ENCODE data around the gene TNIP3.

DNA sequence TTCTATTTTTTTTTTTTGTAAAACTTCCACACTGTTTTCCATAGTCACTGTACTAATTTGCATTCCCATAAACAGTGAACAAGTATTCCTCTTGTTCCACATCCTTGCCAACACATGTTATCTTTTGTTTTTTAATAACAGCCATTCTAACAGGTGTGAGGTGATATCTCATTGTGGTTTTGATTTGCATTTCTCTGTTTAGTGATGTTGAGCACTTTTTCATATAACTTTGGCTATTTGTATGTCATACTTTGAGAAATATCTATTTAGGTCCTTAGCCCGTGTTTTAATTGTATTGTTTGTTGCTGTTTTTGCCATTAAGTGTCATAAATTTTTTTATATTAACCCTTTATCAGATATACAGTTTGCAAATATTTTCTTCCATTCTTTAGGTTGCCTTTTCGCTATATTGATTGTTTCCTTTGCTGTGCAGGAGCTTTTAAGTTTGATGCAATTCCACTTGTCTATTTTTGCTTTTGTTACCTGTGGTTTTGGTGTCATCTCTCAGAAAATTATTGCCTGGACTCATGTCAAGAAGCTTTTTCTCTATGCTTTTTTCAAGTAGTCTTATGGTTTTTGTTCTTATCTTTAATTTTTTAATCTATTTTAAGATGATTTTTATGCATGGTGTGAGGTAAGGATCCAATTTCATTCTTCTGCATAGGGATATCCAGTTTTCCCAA lies 63.9 kb downstream of the TNIP3 start:
- TF ChIP-seq EP300 (IDR thresholded peaks at IDR 0.05) (no peak), POLR2AphosphoS5 (IDR thresholded peaks at IDR 0.05) (no peak)
- TF ChIP-seq, protein P1, sequence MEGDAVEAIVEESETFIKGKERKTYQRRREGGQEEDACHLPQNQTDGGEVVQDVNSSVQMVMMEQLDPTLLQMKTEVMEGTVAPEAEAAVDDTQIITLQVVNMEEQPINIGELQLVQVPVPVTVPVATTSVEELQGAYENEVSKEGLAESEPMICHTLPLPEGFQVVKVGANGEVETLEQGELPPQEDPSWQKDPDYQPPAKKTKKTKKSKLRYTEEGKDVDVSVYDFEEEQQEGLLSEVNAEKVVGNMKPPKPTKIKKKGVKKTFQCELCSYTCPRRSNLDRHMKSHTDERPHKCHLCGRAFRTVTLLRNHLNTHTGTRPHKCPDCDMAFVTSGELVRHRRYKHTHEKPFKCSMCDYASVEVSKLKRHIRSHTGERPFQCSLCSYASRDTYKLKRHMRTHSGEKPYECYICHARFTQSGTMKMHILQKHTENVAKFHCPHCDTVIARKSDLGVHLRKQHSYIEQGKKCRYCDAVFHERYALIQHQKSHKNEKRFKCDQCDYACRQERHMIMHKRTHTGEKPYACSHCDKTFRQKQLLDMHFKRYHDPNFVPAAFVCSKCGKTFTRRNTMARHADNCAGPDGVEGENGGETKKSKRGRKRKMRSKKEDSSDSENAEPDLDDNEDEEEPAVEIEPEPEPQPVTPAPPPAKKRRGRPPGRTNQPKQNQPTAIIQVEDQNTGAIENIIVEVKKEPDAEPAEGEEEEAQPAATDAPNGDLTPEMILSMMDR (IDR thresholded peaks at IDR 0.05), result no peak
